Measurements from ENCODE around the gene UBE2Q2.

The UBE2Q2 gene

GRCh38 chr15:75895731-75896130, 52.5 kb downstream of the UBE2Q2 start:
- H2BK15ac ChIP-seq (ENCODE audit: low read length) = no peak overlapping the region
- no peak overlapping the region for H3K4me3 ChIP-seq (ENCODE audit: low read length in 2 of 2)
- DNase-seq (ENCODE audit: low spot score) = no peak
- H3K9me3 ChIP-seq (replicated peaks in 1 of 2; ENCODE audit: control insufficient read depth in 2 of 2, insufficient read depth in 1 of 2, low read depth in 1 of 2, low read length in 2 of 2) = no peaks in the 10 kb centered on the region
- no peak overlapping the region for H3K9ac ChIP-seq (ENCODE audit: low read depth, low read length, poor library complexity)
- no peak overlapping the region for H2BK12ac ChIP-seq (ENCODE audit: low read length)
- no peak overlapping the region for H3K23ac ChIP-seq (ENCODE audit: low read depth, low read length, poor library complexity)
- no peak overlapping the region for H2AK5ac ChIP-seq (ENCODE audit: low read depth, low read length)
- H2BK120ac ChIP-seq (ENCODE audit: low read depth, low read length) = no peak overlapping the region
- no peak overlapping the region for H3K4me2 ChIP-seq (ENCODE audit: insufficient read depth, low read length, poor library complexity, severe bottlenecking)
- no peaks in the 10 kb centered on the region for H3K27me3 ChIP-seq (ENCODE audit: control insufficient read depth in 3 of 3, insufficient read depth in 3 of 3, low read depth in 1 of 3, low read length in 3 of 3)
- peaks cover 0 to 4% of the 10 kb centered on the region in 2 donors for H3K4me1 ChIP-seq (ENCODE audit: control insufficient read depth in 2 of 2, insufficient read depth in 1 of 2, low read depth in 1 of 2, low read length in 2 of 2)
- no peak overlapping the region for H4K91ac ChIP-seq (ENCODE audit: low read depth, low read length, poor library complexity)
- peaks cover 0 to 82% of the 10 kb centered on the region in 2 donors for H3K36me3 ChIP-seq (replicated peaks in 1 of 2; ENCODE audit: control insufficient read depth in 2 of 2, insufficient read depth in 2 of 2, low read length in 2 of 2)
- H3K18ac ChIP-seq (ENCODE audit: low read length) = no peak overlapping the region
- no peak overlapping the region for H3K4ac ChIP-seq (ENCODE audit: low read length)
- H2AFZ ChIP-seq (ENCODE audit: low read length) = no peak overlapping the region
- H2BK5ac ChIP-seq (ENCODE audit: low read length) = no peak overlapping the region
- no peak overlapping the region for H3K14ac ChIP-seq (ENCODE audit: low read length)
- no peak overlapping the region for H3K27ac ChIP-seq (replicated peaks; ENCODE audit: low read length)
- H4K8ac ChIP-seq (ENCODE audit: low read depth, low read length) = no peak overlapping the region
- WGBS, 2 donors (ENCODE audit: extremely low coverage in 2 of 2, insufficient read length in 2 of 2, insufficient replicate concordance in 1 of 2) = no CpG with 5 or more reads among the region's 2 CpGs
- no peaks in the 10 kb centered on the region for H3K79me1 ChIP-seq (ENCODE audit: low read depth, low read length)

GRCh38 chr15:75900577-75900976, 57.3 kb downstream of the UBE2Q2 start:
- Histone ChIP-seq H3K9me3 (replicated peaks in 1 of 2; ENCODE audit: control insufficient read depth in 2 of 2, insufficient read depth in 1 of 2, low read depth in 1 of 2, low read length in 2 of 2) (no peaks in the 10 kb centered on the region), H3K4me1 (ENCODE audit: control insufficient read depth in 2 of 2, insufficient read depth in 1 of 2, low read depth in 1 of 2, low read length in 2 of 2) (peaks cover 3 to 10% of the 10 kb centered on the region in 2 donors), H3K14ac (ENCODE audit: low read length) (no peak overlapping the region), H2BK5ac (ENCODE audit: low read length) (no peak overlapping the region), H3K79me1 (ENCODE audit: low read depth, low read length) (peaks cover 2% of the 10 kb centered on the region), H2BK12ac (ENCODE audit: low read length) (no peak overlapping the region), H3K36me3 (replicated peaks in 1 of 2; ENCODE audit: control insufficient read depth in 2 of 2, insufficient read depth in 2 of 2, low read length in 2 of 2) (peaks cover 3 to 63% of the 10 kb centered on the region in 2 donors), H3K27ac (replicated peaks; ENCODE audit: low read length) (no peak overlapping the region), H3K23ac (ENCODE audit: low read depth, low read length, poor library complexity) (no peak overlapping the region), H2BK15ac (ENCODE audit: low read length) (no peak overlapping the region), H3K4me3 (ENCODE audit: low read length in 2 of 2) (no peak overlapping the region), H3K27me3 (ENCODE audit: control insufficient read depth in 3 of 3, insufficient read depth in 3 of 3, low read depth in 1 of 3, low read length in 3 of 3) (no peaks in the 10 kb centered on the region), H3K18ac (ENCODE audit: low read length) (no peak overlapping the region), H4K91ac (ENCODE audit: low read depth, low read length, poor library complexity) (no peak overlapping the region), H2AK5ac (ENCODE audit: low read depth, low read length) (no peak overlapping the region), H3K4me2 (ENCODE audit: insufficient read depth, low read length, poor library complexity, severe bottlenecking) (no peak overlapping the region), H4K8ac (ENCODE audit: low read depth, low read length) (no peak overlapping the region), H3K4ac (ENCODE audit: low read length) (no peak overlapping the region), H2AFZ (ENCODE audit: low read length) (no peak overlapping the region), H3K9ac (ENCODE audit: low read depth, low read length, poor library complexity) (no peak overlapping the region), H2BK120ac (ENCODE audit: low read depth, low read length) (no peak overlapping the region)
- no peak for DNase-seq (ENCODE audit: low spot score)

GRCh38 chr15:75902129-75902557, 58.9 kb downstream of the UBE2Q2 start:
- H4K91ac ChIP-seq (ENCODE audit: low read depth, low read length, poor library complexity) = no peak overlapping the region
- H3K4me3 ChIP-seq (ENCODE audit: low read length in 2 of 2) = no peak overlapping the region
- no peak overlapping the region for H2BK5ac ChIP-seq (ENCODE audit: low read length)
- no peak overlapping the region for H2BK15ac ChIP-seq (ENCODE audit: low read length)
- WGBS, 2 donors (ENCODE audit: extremely low coverage in 2 of 2, insufficient read length in 2 of 2, insufficient replicate concordance in 1 of 2) = no CpG with 5 or more reads among the region's 8 CpGs
- no peak overlapping the region for H3K23ac ChIP-seq (ENCODE audit: low read depth, low read length, poor library complexity)
- no peak overlapping the region for H3K4ac ChIP-seq (ENCODE audit: low read length)
- H2BK120ac ChIP-seq (ENCODE audit: low read depth, low read length) = no peak overlapping the region
- H4K8ac ChIP-seq (ENCODE audit: low read depth, low read length) = no peak overlapping the region
- H3K9me3 ChIP-seq (replicated peaks in 1 of 2; ENCODE audit: control insufficient read depth in 2 of 2, insufficient read depth in 1 of 2, low read depth in 1 of 2, low read length in 2 of 2) = no peaks in the 10 kb centered on the region
- no peak overlapping the region for H2AK5ac ChIP-seq (ENCODE audit: low read depth, low read length)
- H3K14ac ChIP-seq (ENCODE audit: low read length) = no peak overlapping the region
- H3K18ac ChIP-seq (ENCODE audit: low read length) = no peak overlapping the region
- peak overlapping the region; percentile 2 for H3K9ac ChIP-seq (ENCODE audit: low read depth, low read length, poor library complexity)
- H3K4me1 ChIP-seq (ENCODE audit: control insufficient read depth in 2 of 2, insufficient read depth in 1 of 2, low read depth in 1 of 2, low read length in 2 of 2) = peaks cover 3 to 10% of the 10 kb centered on the region in 2 donors
- peak overlapping the region; percentile 62 for H3K27ac ChIP-seq (replicated peaks; ENCODE audit: low read length)
- peaks cover 2% of the 10 kb centered on the region for H3K79me1 ChIP-seq (ENCODE audit: low read depth, low read length)
- H2AFZ ChIP-seq (ENCODE audit: low read length) = no peak overlapping the region
- H2BK12ac ChIP-seq (ENCODE audit: low read length) = no peak overlapping the region
- peak; percentile 11 for DNase-seq (ENCODE audit: low spot score)
- no peak overlapping the region for H3K4me2 ChIP-seq (ENCODE audit: insufficient read depth, low read length, poor library complexity, severe bottlenecking)
- H3K27me3 ChIP-seq (ENCODE audit: control insufficient read depth in 3 of 3, insufficient read depth in 3 of 3, low read depth in 1 of 3, low read length in 3 of 3) = no peaks in the 10 kb centered on the region
- H3K36me3 ChIP-seq (replicated peaks in 1 of 2; ENCODE audit: control insufficient read depth in 2 of 2, insufficient read depth in 2 of 2, low read length in 2 of 2) = peaks cover 5 to 65% of the 10 kb centered on the region in 2 donors

- Histone ChIP-seq H3K4me2 (ENCODE audit: insufficient read depth, low read length, poor library complexity, severe bottlenecking) (peak within 1 kb of the TSS; percentile 76), H3K9me3 (replicated peaks in 1 of 2; ENCODE audit: control insufficient read depth in 2 of 2, insufficient read depth in 1 of 2, low read depth in 1 of 2, low read length in 2 of 2) (no peaks in the 10 kb centered on the region), H3K36me3 (replicated peaks in 1 of 2; ENCODE audit: control insufficient read depth in 2 of 2, insufficient read depth in 2 of 2, low read length in 2 of 2) (peaks cover 7 to 66% of the 10 kb centered on the region in 2 donors), H3K27ac (replicated peaks; ENCODE audit: low read length) (peak within 1 kb of the TSS; percentile 80), H3K4me1 (ENCODE audit: control insufficient read depth in 2 of 2, insufficient read depth in 1 of 2, low read depth in 1 of 2, low read length in 2 of 2) (peaks cover 3 to 10% of the 10 kb centered on the region in 2 donors), H4K8ac (ENCODE audit: low read depth, low read length) (peak within 1 kb of the TSS; percentile 33), H3K4ac (ENCODE audit: low read length) (peak within 1 kb of the TSS; percentile 0), H3K9ac (ENCODE audit: low read depth, low read length, poor library complexity) (peak within 1 kb of the TSS; percentile 100), H3K79me1 (ENCODE audit: low read depth, low read length) (peaks cover 2% of the 10 kb centered on the region), H3K27me3 (ENCODE audit: control insufficient read depth in 3 of 3, insufficient read depth in 3 of 3, low read depth in 1 of 3, low read length in 3 of 3) (no peaks in the 10 kb centered on the region), H2BK5ac (ENCODE audit: low read length) (peak within 1 kb of the TSS; percentile 94), H2AK5ac (ENCODE audit: low read depth, low read length) (peak within 1 kb of the TSS; percentile 42), H2BK12ac (ENCODE audit: low read length) (peak within 1 kb of the TSS; percentile 47), H3K4me3 (ENCODE audit: low read length in 2 of 2) (peak within 1 kb of the TSS; percentile 90 to 97), H3K14ac (ENCODE audit: low read length) (no peak within 1 kb of the TSS), H3K18ac (ENCODE audit: low read length) (peak within 1 kb of the TSS; percentile 100), H2BK15ac (ENCODE audit: low read length) (peak within 1 kb of the TSS; percentile 21), H2AFZ (ENCODE audit: low read length) (peak within 1 kb of the TSS; percentile 97), H4K91ac (ENCODE audit: low read depth, low read length, poor library complexity) (no peak within 1 kb of the TSS), H3K23ac (ENCODE audit: low read depth, low read length, poor library complexity) (peak within 1 kb of the TSS; percentile 95), H2BK120ac (ENCODE audit: low read depth, low read length) (no peak within 1 kb of the TSS)
- DNase-seq (ENCODE audit: low spot score) = peak; percentile 87
- no CpG with 5 or more reads among the region's 63 CpGs for WGBS, 2 donors (ENCODE audit: extremely low coverage in 2 of 2, insufficient read length in 2 of 2, insufficient replicate concordance in 1 of 2)
Measured at GRCh38 chr15:75903331-75904239, 60.3 kb downstream of the UBE2Q2 start, which contains the start of gene FBXO22. Gene FBXO22, plus strand, starts transcription at chr15:75903878. Its CDS starts 86 bp downstream, at chr15:75903964.
